Measurements from ENCODE around the gene RIC8A. TPM values are rescaled to one million over a fixed set of nuclear protein-coding genes. Genes with fewer than 3 reads are reported as not detected.
A peak's percentile ranks its signal among the peaks of the same experiment; 100 is the strongest.

RIC8A gene
- total RNA-seq, 4 donors from 2014 or later: 84.5 to 376 (median 192) TPM

DNA sequence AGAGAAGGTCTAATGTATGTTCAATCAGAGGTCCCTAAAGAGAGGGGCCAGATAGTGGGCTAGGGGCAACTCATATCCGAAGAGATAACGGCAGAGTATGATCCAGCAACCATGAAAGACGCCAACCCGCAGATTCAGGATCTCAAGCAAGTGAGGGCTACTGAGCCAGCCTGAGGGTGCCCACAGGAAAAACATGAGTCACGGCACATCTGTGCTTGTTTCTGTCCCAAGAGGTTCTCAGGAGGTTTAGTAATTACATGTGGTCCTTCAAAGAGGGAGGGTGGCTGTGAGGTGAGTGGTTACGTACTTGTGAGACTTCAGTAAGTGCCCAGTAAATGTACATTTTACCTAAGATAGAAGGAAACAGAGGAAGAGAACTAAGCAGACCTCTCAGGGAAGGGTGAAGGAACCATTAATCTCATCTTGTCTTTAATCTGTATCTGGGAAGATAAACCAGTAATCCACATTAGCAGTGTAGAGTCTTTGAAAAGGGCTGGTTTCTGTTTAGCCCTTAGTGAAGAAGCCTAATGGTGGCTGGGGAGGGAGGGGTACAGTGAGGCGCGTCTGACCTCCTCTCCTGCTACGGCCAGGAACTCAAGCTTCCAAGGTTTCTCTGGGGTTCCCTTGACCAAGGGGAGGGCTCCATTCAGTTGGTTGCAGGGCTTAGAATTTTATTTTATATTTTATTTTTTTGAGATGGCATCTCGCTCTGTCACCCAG lies 18.4 kb downstream of the RIC8A start:
- intact Hi-C loops (cut with DNase I; ENCODE audit: low total_unique reads): no loop called here
- TF ChIP-seq POLR2A (IDR thresholded peaks at IDR 0.05) (no peak), CTCF (IDR thresholded peaks at IDR 0.05) (no peak)
- no peaks in the 10 kb centered on the region for H3K36me3 ChIP-seq
- no peak for DNase-seq
- H3K9me3 ChIP-seq: no peaks in the 10 kb centered on the region
- H3K27ac ChIP-seq: no peak overlapping the region
- no peaks in the 10 kb centered on the region for H3K27me3 ChIP-seq
- H3K4me1 ChIP-seq: no peaks in the 10 kb centered on the region
- H3K4me3 ChIP-seq: no peak overlapping the region

DNA sequence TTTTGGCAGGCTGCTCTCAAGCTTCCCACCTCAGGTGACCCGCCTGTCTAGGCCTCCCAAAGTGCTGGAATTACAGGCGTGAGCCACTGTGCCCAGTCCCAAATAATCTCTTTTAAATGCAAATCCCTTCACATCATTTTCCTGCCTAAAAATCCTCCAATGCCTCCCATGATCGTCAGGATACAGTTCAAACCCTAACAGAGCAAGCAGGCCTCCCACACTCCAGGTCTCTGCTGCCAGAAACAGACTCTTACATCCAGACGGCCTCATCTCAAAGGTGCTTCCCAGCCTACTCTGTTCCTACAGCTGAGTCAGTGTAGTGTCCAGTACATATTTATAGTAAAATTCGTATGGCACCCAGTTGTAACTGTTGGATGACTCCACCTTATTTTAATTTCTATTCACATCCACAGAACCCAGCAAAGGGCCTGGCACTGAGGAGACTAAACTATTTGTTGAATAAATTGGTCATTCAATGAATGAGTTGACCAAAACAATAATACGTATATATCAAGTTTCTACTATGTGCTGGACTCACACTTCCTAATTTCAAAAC lies 20.4 kb downstream of the RIC8A start:
- no peaks in the 10 kb centered on the region for H3K9me3 ChIP-seq
- no peaks in the 10 kb centered on the region for H3K36me3 ChIP-seq
- no peaks in the 10 kb centered on the region for H3K27me3 ChIP-seq
- H3K4me1 ChIP-seq: no peaks in the 10 kb centered on the region
- intact Hi-C loops (cut with DNase I; ENCODE audit: low total_unique reads): no loop called here
- TF ChIP-seq POLR2A (IDR thresholded peaks at IDR 0.05) (no peak), CTCF (IDR thresholded peaks at IDR 0.05) (no peak)
- no peak for DNase-seq
- H3K4me3 ChIP-seq: no peak overlapping the region
- no peak overlapping the region for H3K27ac ChIP-seq

DNA sequence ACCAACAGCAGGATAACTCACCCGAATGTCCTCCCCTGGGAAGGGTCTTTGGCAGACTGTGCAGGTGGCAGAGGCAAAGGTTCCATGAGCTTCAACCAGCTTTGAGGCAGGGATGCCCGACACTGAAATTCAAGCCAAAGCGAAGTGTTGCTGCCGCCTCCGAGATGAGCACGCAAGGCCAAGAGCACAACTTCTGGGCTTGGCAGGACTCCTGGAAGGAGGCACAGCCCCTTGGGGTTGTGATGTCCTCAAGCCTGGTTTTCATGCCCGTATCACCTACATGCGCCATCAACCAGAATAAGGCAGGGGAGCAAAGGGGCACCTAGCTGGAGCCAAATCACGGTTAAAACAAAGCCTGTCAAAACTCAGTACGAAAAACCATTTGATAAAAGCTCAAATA lies 22.9 kb downstream of the RIC8A start:
- Histone ChIP-seq H3K27me3 (no peaks in the 10 kb centered on the region), H3K4me3 (no peak overlapping the region), H3K36me3 (no peaks in the 10 kb centered on the region), H3K27ac (no peak overlapping the region), H3K9me3 (no peaks in the 10 kb centered on the region), H3K4me1 (peaks cover 3% of the 10 kb centered on the region in 2 donors)
- no peak for DNase-seq
- TF ChIP-seq CTCF (IDR thresholded peaks at IDR 0.05) (no peak), POLR2A (IDR thresholded peaks at IDR 0.05) (no peak)
- intact Hi-C loops (cut with DNase I; ENCODE audit: low total_unique reads): no loop called here

DNA sequence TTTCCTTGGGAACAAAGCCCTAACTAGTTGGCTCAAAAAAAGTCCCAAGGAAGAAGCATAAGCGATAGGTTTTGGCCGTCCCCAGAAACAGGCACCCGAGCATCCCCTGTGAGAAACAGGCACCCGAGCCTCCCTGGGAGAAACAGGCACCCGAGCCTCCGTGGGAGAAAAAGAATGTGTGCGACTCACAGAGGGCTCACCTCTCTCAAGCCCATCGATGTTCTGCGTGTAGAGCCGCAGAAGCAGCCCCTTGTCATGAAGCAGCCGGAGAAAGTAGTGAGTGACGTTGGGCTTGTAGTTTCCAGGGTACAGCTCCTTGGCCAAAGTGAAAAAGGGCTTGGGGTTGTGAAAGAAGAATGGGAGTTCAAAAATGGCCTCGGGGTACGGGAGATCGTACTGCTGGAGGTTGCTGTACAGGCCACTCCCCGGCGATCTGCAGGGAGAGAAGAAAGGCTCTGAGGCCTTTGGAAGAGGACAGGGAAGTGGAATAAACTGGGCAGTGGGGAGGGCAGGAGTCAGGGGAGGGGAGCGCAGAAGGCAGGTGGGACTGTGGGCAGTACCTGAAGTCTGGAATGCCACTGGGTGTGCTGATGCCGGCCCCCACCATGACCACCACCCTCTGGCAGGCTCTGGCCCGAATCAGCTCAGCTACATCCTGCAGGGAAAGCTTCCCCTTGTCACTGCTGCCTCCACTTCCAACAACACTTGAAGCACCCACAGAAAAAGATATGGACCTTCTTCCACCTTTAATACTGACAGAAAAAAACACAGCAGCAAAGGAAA lies 25.5 kb downstream of the RIC8A start:
- intact Hi-C loops (cut with DNase I; ENCODE audit: low total_unique reads): no loop called here
- Histone ChIP-seq H3K9me3 (no peaks in the 10 kb centered on the region), H3K36me3 (no peaks in the 10 kb centered on the region), H3K4me3 (no peak overlapping the region), H3K4me1 (peaks cover 10% of the 10 kb centered on the region in 2 donors), H3K27ac (no peak overlapping the region), H3K27me3 (no peaks in the 10 kb centered on the region)
- no peak for DNase-seq
- TF ChIP-seq CTCF (IDR thresholded peaks at IDR 0.05) (no peak), POLR2A (IDR thresholded peaks at IDR 0.05) (no peak)

- peak overlapping the region; percentile 90 to 92 for H3K27ac ChIP-seq
- no peaks in the 10 kb centered on the region for H3K36me3 ChIP-seq
- peak overlapping the region; percentile 76 to 94 for H3K4me3 ChIP-seq
- intact Hi-C loops (cut with DNase I; ENCODE audit: low total_unique reads): no loop called here
- H3K9me3 ChIP-seq: no peaks in the 10 kb centered on the region
- no peak for DNase-seq
- no peaks in the 10 kb centered on the region for H3K27me3 ChIP-seq
- no peak for TF ChIP-seq CTCF (IDR thresholded peaks at IDR 0.05)
- TF ChIP-seq POLR2A (IDR thresholded peaks at IDR 0.05): no peak
- peaks cover 11 to 15% of the 10 kb centered on the region in 2 donors for H3K4me1 ChIP-seq
These were observed 27.7 kb downstream of the RIC8A start for GRCh38 chr11:235180-235579.
